Ovary (tissue), 3 donors: Measurements from ENCODE around the gene ZMYM5.

Experiments
- EP300 ChIP-seq: sonication (generic); formaldehyde crosslinking; IDR thresholded peaks from one replicate; pipeline ENCODE4 v1.6.1; 2017; ENCODE audit warnings: antibody characterized with exemption
- POLR2A ChIP-seq: fragments of 450-650 bp; IDR thresholded peaks from one replicate; pipeline ENCODE4 v1.6.1; 2017; ENCODE audit warnings: antibody characterized with exemption, mild to moderate bottlenecking, moderate library complexity
- TF ChIP-seq, protein P1 (sequence below), 3 donors: fragments of 450-650 bp in 2 of 3; fragments of 200-600 bp in 1 of 3; IDR thresholded peaks; one replicate each; pipeline versions ENCODE4 v1.5.1 to v1.8.0; 2016 to 2022; ENCODE audit warnings: antibody characterized with exemption in 3 of 3, mild to moderate bottlenecking in 1 of 3
- donor health status: DM: no; HTN: no; CAD: no.

DNA sequence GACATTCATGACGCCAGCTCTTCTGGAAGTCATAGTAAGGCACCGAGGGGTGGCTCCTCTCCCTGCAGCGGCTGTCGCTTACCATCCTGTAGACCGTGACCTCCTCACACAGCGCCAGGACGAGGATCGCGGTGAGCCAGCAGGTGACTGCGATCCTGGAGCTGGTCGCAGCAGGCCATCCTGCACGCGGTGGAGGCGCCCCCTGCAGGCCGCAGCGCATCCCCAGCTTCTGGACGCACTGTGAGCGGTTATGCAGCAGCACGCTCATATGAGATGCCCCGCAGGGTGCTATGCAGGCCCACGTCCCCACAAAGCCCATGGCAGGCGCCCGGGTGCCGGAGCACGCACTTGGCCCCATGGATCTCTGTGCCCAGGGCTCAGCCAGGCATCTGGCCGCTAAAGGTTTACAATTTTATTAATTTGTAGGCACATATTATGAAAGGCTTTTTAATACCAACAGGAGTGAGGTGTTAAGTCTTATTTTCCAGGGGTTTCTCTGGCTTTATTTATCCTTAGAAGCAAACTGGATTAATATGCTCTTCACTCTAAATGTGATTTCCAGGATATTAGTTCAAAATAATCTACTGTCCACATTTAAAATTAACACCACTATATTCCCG lies 45.1 kb downstream of the ZMYM5 start:
- TF ChIP-seq POLR2A (no peak), EP300 (no peak)
- TF ChIP-seq, protein P1, sequence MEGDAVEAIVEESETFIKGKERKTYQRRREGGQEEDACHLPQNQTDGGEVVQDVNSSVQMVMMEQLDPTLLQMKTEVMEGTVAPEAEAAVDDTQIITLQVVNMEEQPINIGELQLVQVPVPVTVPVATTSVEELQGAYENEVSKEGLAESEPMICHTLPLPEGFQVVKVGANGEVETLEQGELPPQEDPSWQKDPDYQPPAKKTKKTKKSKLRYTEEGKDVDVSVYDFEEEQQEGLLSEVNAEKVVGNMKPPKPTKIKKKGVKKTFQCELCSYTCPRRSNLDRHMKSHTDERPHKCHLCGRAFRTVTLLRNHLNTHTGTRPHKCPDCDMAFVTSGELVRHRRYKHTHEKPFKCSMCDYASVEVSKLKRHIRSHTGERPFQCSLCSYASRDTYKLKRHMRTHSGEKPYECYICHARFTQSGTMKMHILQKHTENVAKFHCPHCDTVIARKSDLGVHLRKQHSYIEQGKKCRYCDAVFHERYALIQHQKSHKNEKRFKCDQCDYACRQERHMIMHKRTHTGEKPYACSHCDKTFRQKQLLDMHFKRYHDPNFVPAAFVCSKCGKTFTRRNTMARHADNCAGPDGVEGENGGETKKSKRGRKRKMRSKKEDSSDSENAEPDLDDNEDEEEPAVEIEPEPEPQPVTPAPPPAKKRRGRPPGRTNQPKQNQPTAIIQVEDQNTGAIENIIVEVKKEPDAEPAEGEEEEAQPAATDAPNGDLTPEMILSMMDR (IDR thresholded peaks at IDR 0.05): no peak
